Measurements from ENCODE around the gene ATP6V0E1.
A peak's percentile ranks its signal among the peaks of the same experiment; 100 is the strongest.

Gene ATP6V0E1

DNA sequence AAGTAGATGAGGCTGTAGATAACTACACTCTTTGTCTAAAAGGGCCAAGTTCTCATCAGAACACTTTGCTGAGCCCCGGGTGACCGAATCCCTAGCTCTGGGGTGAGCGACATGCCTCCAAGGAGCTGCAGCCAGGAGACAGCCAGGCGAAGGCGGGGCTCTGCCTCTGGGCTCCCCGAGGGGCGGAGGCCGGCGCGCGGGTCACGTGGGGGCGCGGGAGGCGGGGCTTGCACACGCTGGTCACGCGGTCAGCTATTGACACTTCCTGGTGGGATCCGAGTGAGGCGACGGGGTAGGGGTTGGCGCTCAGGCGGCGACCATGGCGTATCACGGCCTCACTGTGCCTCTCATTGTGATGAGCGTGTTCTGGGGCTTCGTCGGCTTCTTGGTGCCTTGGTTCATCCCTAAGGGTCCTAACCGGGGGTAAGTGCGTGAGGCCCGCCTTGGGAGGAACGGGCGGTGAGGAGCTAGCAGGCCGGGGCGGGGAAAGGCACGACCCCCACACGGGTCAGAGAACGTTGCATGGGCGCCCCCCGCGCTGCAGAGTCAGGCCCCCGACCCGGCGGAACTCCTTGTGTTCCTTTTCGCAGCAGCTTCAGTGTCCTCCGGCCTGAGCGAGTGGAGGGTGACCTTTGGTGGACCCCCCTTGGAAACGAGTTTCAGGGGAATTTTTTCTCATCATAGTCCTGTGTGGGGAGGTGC lies at the start of gene ATP6V0E1:
Gene ATP6V0E1, plus strand, starts transcription at position 230 of the 702 bp plus-strand sequence. Its CDS starts 90 bp downstream, at position 320.
- H3K4me3 ChIP-seq (ENCODE audit: low read depth, low read length) = peak within 1 kb of the TSS; percentile 96
- TF ChIP-seq, protein P1, sequence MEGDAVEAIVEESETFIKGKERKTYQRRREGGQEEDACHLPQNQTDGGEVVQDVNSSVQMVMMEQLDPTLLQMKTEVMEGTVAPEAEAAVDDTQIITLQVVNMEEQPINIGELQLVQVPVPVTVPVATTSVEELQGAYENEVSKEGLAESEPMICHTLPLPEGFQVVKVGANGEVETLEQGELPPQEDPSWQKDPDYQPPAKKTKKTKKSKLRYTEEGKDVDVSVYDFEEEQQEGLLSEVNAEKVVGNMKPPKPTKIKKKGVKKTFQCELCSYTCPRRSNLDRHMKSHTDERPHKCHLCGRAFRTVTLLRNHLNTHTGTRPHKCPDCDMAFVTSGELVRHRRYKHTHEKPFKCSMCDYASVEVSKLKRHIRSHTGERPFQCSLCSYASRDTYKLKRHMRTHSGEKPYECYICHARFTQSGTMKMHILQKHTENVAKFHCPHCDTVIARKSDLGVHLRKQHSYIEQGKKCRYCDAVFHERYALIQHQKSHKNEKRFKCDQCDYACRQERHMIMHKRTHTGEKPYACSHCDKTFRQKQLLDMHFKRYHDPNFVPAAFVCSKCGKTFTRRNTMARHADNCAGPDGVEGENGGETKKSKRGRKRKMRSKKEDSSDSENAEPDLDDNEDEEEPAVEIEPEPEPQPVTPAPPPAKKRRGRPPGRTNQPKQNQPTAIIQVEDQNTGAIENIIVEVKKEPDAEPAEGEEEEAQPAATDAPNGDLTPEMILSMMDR (IDR thresholded peaks at IDR 0.05; ENCODE audit: low read depth, low read length) = no peak
- in situ Hi-C loops (cut with HindIII; ENCODE audit: low sequenced_read_pairs) = no loop called here
- peak; percentile 92 for DNase-seq (ENCODE audit: low read depth, low spot score)

GRCh38 chr5:172935096-172935495 lies 48.5 kb upstream of the ATP6V0E1 start:
- in situ Hi-C loops (cut with HindIII; ENCODE audit: low sequenced_read_pairs) = no loop called here
- H3K4me3 ChIP-seq (ENCODE audit: low read depth, low read length) = no peak overlapping the region
- DNase-seq (ENCODE audit: low read depth, low spot score) = no peak
- TF ChIP-seq, protein P1 (IDR thresholded peaks at IDR 0.05; ENCODE audit: low read depth, low read length) = no peak

GRCh38 chr5:172936401-172936800 lies 47.2 kb upstream of the ATP6V0E1 start:
- TF ChIP-seq, protein P1 (IDR thresholded peaks at IDR 0.05; ENCODE audit: low read depth, low read length) = no peak
- no peak overlapping the region for H3K4me3 ChIP-seq (ENCODE audit: low read depth, low read length)
- in situ Hi-C loops (cut with HindIII; ENCODE audit: low sequenced_read_pairs) = no loop called here
- DNase-seq (ENCODE audit: low read depth, low spot score) = no peak

DNA sequence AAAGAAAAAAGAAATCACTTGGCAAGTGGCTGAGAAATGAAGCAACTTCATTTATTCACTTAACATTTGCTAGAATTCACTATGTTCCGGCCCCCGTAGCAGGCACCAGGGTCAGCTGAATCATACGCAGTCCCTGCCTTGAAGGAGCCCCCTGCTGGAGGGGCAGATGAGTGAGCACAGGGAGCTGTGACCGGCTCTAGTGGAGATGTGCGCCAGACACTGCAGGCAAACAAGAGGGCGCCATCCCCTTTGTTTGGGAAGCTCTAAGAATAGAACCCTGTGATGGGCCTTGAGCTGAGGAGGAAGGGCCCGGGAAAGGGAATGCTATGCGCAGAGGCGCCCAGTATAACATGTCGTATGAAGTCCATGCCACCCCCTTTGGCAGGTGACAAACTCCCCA lies 44.5 kb upstream of the ATP6V0E1 start:
- DNase-seq (ENCODE audit: low read depth, low spot score) = no peak
- TF ChIP-seq, protein P1 (IDR thresholded peaks at IDR 0.05; ENCODE audit: low read depth, low read length) = peak; percentile 54
- no peak overlapping the region for H3K4me3 ChIP-seq (ENCODE audit: low read depth, low read length)
- in situ Hi-C loops (cut with HindIII; ENCODE audit: low sequenced_read_pairs) = no loop called here

- no peak for DNase-seq (ENCODE audit: low read depth, low spot score)
- TF ChIP-seq, protein P1 (IDR thresholded peaks at IDR 0.05; ENCODE audit: low read depth, low read length) = no peak
- H3K4me3 ChIP-seq (ENCODE audit: low read depth, low read length) = no peak overlapping the region
- in situ Hi-C loops (cut with HindIII; ENCODE audit: low sequenced_read_pairs) = no loop called here
Observed at GRCh38 chr5:172939611-172940267, 43.8 kb upstream of the ATP6V0E1 start.

DNA sequence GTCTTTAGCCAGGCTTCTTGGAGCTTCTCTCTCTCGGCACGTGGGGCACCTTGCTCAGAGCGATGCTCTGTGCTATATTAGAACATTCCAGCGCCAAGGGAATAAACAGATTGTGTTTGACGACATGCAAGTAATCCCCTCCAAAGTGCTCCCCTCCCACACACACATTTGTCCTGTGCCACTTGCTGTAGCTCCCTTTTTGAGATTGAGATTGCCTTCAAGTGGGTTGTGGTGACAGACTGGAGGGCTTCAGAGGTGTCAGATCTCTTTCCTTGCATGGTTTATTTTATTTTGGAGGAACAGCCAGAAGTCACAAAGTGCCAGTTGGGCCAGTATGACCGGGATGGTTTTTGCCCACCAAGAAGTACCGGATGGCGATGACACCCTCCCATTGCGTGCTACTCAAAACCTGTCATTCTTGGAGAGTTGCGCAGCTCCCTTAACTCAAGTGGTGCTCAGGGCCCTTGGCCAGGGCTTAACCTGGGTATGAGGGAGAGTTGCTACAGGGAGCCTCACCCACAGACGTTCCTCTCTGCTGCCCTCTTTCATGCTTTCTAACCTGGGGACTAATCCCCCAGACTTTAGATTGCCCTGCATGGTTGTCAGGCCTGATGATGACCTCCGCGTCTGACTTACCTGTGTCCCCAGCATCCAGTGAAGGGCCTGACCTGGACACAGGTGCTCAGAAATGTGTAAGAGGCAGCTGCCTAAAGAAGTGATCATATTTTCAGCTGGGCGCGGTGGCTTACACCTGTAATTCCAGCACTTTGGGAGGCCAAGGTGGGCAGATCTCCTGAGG lies 43.1 kb upstream of the ATP6V0E1 start:
- TF ChIP-seq, protein P1 (IDR thresholded peaks at IDR 0.05; ENCODE audit: low read depth, low read length) = no peak
- DNase-seq (ENCODE audit: low read depth, low spot score) = no peak
- no peak overlapping the region for H3K4me3 ChIP-seq (ENCODE audit: low read depth, low read length)
- in situ Hi-C loops (cut with HindIII; ENCODE audit: low sequenced_read_pairs) = no loop called here

Measured in astrocyte of the spinal cord (primary cell).